ENCODE results near the gene THBS2. TPM values are rescaled to one million over a fixed set of nuclear protein-coding genes. Genes with fewer than 3 reads are reported as not detected.

The THBS2 gene
- total RNA-seq, 6 experiments from 2014 or later, result 2.7 to 28.7 (median 7.8) TPM

GRCh38 chr6:169244684-169245383, 8.8 kb downstream of the THBS2 start:
- Histone ChIP-seq H3K4me3 (no peak overlapping the region), H3K36me3 (no peaks in the 10 kb centered on the region), H3K4me1 (no peaks in the 10 kb centered on the region), H3K27me3 (no peaks in the 10 kb centered on the region), H3K9me3 (no peaks in the 10 kb centered on the region), H3K27ac (no peak overlapping the region)
- no peak for DNase-seq
- WGBS (ENCODE audit: insufficient coverage, low coverage, low lambda C conversion rate, missing lambda C conversion rate), result 70% methylated on average over 3 of the region's 15 CpGs
- TF ChIP-seq, protein P1, sequence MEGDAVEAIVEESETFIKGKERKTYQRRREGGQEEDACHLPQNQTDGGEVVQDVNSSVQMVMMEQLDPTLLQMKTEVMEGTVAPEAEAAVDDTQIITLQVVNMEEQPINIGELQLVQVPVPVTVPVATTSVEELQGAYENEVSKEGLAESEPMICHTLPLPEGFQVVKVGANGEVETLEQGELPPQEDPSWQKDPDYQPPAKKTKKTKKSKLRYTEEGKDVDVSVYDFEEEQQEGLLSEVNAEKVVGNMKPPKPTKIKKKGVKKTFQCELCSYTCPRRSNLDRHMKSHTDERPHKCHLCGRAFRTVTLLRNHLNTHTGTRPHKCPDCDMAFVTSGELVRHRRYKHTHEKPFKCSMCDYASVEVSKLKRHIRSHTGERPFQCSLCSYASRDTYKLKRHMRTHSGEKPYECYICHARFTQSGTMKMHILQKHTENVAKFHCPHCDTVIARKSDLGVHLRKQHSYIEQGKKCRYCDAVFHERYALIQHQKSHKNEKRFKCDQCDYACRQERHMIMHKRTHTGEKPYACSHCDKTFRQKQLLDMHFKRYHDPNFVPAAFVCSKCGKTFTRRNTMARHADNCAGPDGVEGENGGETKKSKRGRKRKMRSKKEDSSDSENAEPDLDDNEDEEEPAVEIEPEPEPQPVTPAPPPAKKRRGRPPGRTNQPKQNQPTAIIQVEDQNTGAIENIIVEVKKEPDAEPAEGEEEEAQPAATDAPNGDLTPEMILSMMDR (IDR thresholded peaks at IDR 0.05), result no peak
- TF ChIP-seq POLR2A (IDR thresholded peaks at IDR 0.05), result no peak
- no peak for ATAC-seq
- intact Hi-C loops (cut with DNase I), result no loop called here

- 26% methylated on average over 1 of the region's 1 CpG for WGBS (ENCODE audit: insufficient coverage, low coverage, low lambda C conversion rate, missing lambda C conversion rate)
- H3K27ac ChIP-seq, result no peak overlapping the region
- ATAC-seq, result no peak
Measured at GRCh38 chr6:169243661-169244060, 10.0 kb downstream of the THBS2 start.

GRCh38 chr6:169243186-169243585, 10.5 kb downstream of the THBS2 start:
- no peak for ATAC-seq
- 78% methylated on average over 11 of the region's 11 CpGs for WGBS (ENCODE audit: insufficient coverage, low coverage, low lambda C conversion rate, missing lambda C conversion rate)
- H3K4me1 ChIP-seq, result no peaks in the 10 kb centered on the region
- no peak overlapping the region for H3K4me3 ChIP-seq
- TF ChIP-seq, protein P1 (IDR thresholded peaks at IDR 0.05), result no peak
- no peak for TF ChIP-seq POLR2A (IDR thresholded peaks at IDR 0.05)
- H3K27me3 ChIP-seq, result no peaks in the 10 kb centered on the region
- intact Hi-C loops (cut with DNase I), result no loop called here
- H3K9me3 ChIP-seq, result no peaks in the 10 kb centered on the region
- DNase-seq, result no peak
- no peaks in the 10 kb centered on the region for H3K36me3 ChIP-seq
- H3K27ac ChIP-seq, result no peak overlapping the region

More at GRCh38 chr6:169243661-169244060, 10.0 kb downstream of the THBS2 start:
- no peaks in the 10 kb centered on the region for H3K36me3 ChIP-seq
- intact Hi-C loops (cut with DNase I), result no loop called here
- no peak overlapping the region for H3K4me3 ChIP-seq
- no peaks in the 10 kb centered on the region for H3K9me3 ChIP-seq
- no peaks in the 10 kb centered on the region for H3K4me1 ChIP-seq
- TF ChIP-seq POLR2A (IDR thresholded peaks at IDR 0.05), result no peak
- DNase-seq, result no peak
- H3K27me3 ChIP-seq, result no peaks in the 10 kb centered on the region

DNA sequence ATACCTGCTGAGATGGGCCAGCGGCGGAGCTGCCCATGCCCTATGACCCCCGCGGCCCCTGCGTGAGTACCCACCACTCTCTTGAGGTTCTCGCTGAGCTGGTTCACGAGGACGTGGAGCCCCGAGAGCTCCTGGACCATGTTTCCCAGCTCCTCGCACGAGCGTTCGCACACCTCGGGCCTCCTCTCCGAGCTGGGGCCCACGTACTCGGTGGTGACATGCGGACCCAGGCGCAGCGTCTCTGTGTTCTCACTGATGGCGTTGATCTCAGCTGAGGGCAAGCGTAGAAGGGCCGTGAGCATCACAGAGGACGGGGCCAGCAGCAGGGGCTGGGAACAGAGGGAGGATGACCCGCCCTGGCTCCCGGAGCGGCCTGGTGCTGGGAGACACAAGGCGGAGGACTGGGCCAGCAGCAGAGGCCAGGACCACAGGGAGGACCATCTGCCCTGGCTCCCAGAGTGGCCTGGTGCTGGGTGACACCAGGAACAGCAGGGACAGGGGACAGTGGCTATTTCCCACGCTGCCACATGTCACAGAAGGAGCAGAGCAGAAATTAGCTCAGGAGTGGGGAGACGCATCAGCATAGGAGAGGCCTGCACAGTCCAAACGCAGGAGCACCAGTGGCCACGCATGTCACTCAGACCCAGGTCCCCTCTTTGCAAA, 11.8 kb downstream of the THBS2 start:
- DNase-seq (no peak), ATAC-seq (peak in 1 of 4 donors; percentile 30)
- Histone ChIP-seq H3K9me3 (no peaks in the 10 kb centered on the region), H3K36me3 (no peaks in the 10 kb centered on the region), H3K4me3 (no peak overlapping the region), H3K27ac (no peak overlapping the region), H3K4me1 (no peaks in the 10 kb centered on the region), H3K27me3 (no peaks in the 10 kb centered on the region)
- intact Hi-C loops (cut with DNase I), result no loop called here
- TF ChIP-seq, protein P1 (IDR thresholded peaks at IDR 0.05), result no peak
- no peak for TF ChIP-seq POLR2A (IDR thresholded peaks at IDR 0.05)
- 72% methylated on average over 16 of the region's 32 CpGs for WGBS (ENCODE audit: insufficient coverage, low coverage, low lambda C conversion rate, missing lambda C conversion rate)
